Right lobe of liver (tissue), 6 donors: Measurements from ENCODE around the gene KDM4B. TPM values are rescaled to one million over a fixed set of nuclear protein-coding genes. Genes with fewer than 3 reads are reported as not detected.

Experiments used
- ATAC-seq, 4 donors: fragments of 200-7000 bp; cut with Tn5 transposase; one replicate each; pipeline ENCODE4 v1.9.1; 2020; ENCODE audit warnings: mild to moderate bottlenecking in 4 of 4, moderate library complexity in 4 of 4
- DNase-seq, 3 donors: peaks; one replicate each; pipeline ENCODE4 v3.0.0-alpha.2; 2020
- H3K27ac ChIP-seq, 3 donors: fragments of 200-600 bp; one replicate each; pipeline ENCODE4 v1.8.0; 2022
- H3K27me3 ChIP-seq, 2 donors: fragments of 200-600 bp; one replicate each; pipeline ENCODE4 v1.8.0; 2022
- H3K36me3 ChIP-seq, 4 donors: fragments of 200-600 bp; sonication (generic) in 1 of 4; one replicate each; pipeline versions ENCODE4 v1.5.1 to v1.8.0; 2017 to 2022; ENCODE audit warnings: control low read depth in 1 of 4
- H3K4me1 ChIP-seq, 4 donors: fragments of 200-600 bp; sonication (generic) in 1 of 4; one replicate each; pipeline versions ENCODE4 v1.5.1 to v1.8.0; 2017 to 2022; ENCODE audit warnings: control low read depth in 1 of 4
- H3K4me3 ChIP-seq, 3 donors: fragments of 200-600 bp; one replicate each; pipeline ENCODE4 v1.8.0; 2022
- H3K9me3 ChIP-seq, 4 donors: fragments of 200-600 bp; sonication (generic) in 1 of 4; one replicate each; pipeline versions ENCODE4 v1.5.1 to v1.8.0; 2017 to 2022; ENCODE audit warnings: control low read depth in 1 of 4
- CTCF ChIP-seq, 4 donors: fragments of 200-600 bp in 3 of 4; fragments of 450-650 bp in 1 of 4; IDR thresholded peaks; one replicate each; pipeline versions ENCODE4 v1.5.1 to v1.8.0; 2016 to 2022; ENCODE audit warnings: antibody characterized with exemption in 4 of 4, mild to moderate bottlenecking in 2 of 4
- POLR2A ChIP-seq: fragments of 450-650 bp; IDR thresholded peaks from one replicate; pipeline ENCODE4 v1.6.1; 2017; ENCODE audit warnings: antibody characterized with exemption, mild to moderate bottlenecking
- WGBS: methylation state at CpG from one replicate; pipeline ENCODE4 v1.1.6; 2018; ENCODE audit warnings: low coverage, low lambda C conversion rate; ENCODE audit not compliant: insufficient coverage; ENCODE audit errors: missing lambda C conversion rate; 5-methylcytosine and 5-hydroxymethylcytosine counted together
- intact Hi-C, 2 donors: fragments of 100-400 bp; cut with DNase I; formaldehyde crosslinking; loops; one replicate each; pipeline versions ENCODE4 v1.11.2 to v1.14.1; 2022
- total RNA-seq, 6 experiments: library from RNA; depleted of rRNA in 2 of 6; stranded (reverse); fragments of >200 nt in 2 of 6; fragmentation: NEBNext Ultra II Directional in 3 of 6; extraction: Animal tissue kit (Norgen Biotek cat#: 25700) in 3 of 6; gene quantifications; one replicate each; pipeline versions ENCODE4 v1.1.0 to v1.2.4, GENCODE V29; 2016 to 2023
- donor health status: DM: no; HTN: yes; CAD: no.
- donor health status: DM: no; HTN: no; CAD: no.
- donor health status: DM: no; HTN: no; CAD: no.
- donor health status: DM: no; HTN: yes; CAD: no.
- donor health status: DM: no; HTN: yes; CAD: no.

Gene KDM4B
- total RNA-seq, 6 experiments from 2014 or later = 14.2 to 36.9 (median 29.1) TPM

GRCh38 chr19:5108866-5109265 is 140.0 kb downstream of the KDM4B start:
- intact Hi-C loops = no loop called here
- Histone ChIP-seq H3K9me3 (no peaks in the 10 kb centered on the region), H3K4me1 (peaks cover 0 to 19% (median 4%) of the 10 kb centered on the region in 4 donors), H3K27ac (no peak overlapping the region), H3K4me3 (no peak overlapping the region), H3K36me3 (peaks cover 0 to 12% (median 0%) of the 10 kb centered on the region in 4 donors), H3K27me3 (no peaks in the 10 kb centered on the region)
- no peak for TF ChIP-seq CTCF (IDR thresholded peaks at IDR 0.05)
- ATAC-seq = no peak
- DNase-seq = no peak
- WGBS = 92% methylated on average over 7 of the region's 13 CpGs

GRCh38 chr19:5109560-5109959 is 140.6 kb downstream of the KDM4B start:
- Histone ChIP-seq H3K4me3 (no peak overlapping the region), H3K4me1 (peaks cover 0 to 19% (median 3%) of the 10 kb centered on the region in 4 donors), H3K27me3 (no peaks in the 10 kb centered on the region), H3K36me3 (peaks cover 0 to 15% (median 0%) of the 10 kb centered on the region in 4 donors), H3K9me3 (no peaks in the 10 kb centered on the region), H3K27ac (no peak overlapping the region)
- no peak for DNase-seq
- 92% methylated on average over 7 of the region's 17 CpGs for WGBS
- no peak for ATAC-seq
- intact Hi-C loops = no loop called here
- TF ChIP-seq CTCF (IDR thresholded peaks at IDR 0.05) (no peak), POLR2A (no peak)

GRCh38 chr19:5110546-5110945 is 141.6 kb downstream of the KDM4B start:
- Histone ChIP-seq H3K27me3 (no peaks in the 10 kb centered on the region), H3K27ac (no peak overlapping the region), H3K9me3 (no peaks in the 10 kb centered on the region), H3K36me3 (peaks cover 0 to 15% (median 0%) of the 10 kb centered on the region in 4 donors), H3K4me3 (no peak overlapping the region), H3K4me1 (peaks cover 0 to 19% (median 8%) of the 10 kb centered on the region in 4 donors)
- TF ChIP-seq POLR2A (no peak), CTCF (IDR thresholded peaks at IDR 0.05) (no peak)
- DNase-seq (no peak), ATAC-seq (no peak)
- no CpG with 5 or more reads among the region's 27 CpGs for whole genome bisulfite sequencing
- intact Hi-C loops = no loop called here

GRCh38 chr19:5111051-5111450 is 142.1 kb downstream of the KDM4B start:
- WGBS = 95% methylated on average over 8 of the region's 21 CpGs
- Histone ChIP-seq H3K27me3 (no peaks in the 10 kb centered on the region), H3K4me1 (peaks cover 0 to 21% (median 10%) of the 10 kb centered on the region in 4 donors), H3K36me3 (peaks cover 0 to 15% (median 0%) of the 10 kb centered on the region in 4 donors), H3K27ac (no peak overlapping the region), H3K4me3 (no peak overlapping the region), H3K9me3 (no peaks in the 10 kb centered on the region)
- TF ChIP-seq CTCF (IDR thresholded peaks at IDR 0.05) (no peak), POLR2A (no peak)
- intact Hi-C loops = no loop called here
- ATAC-seq = no peak
- no peak for DNase-seq

GRCh38 chr19:5112175-5112574 is 143.3 kb downstream of the KDM4B start:
- H3K36me3 ChIP-seq = peaks cover 0 to 15% (median 0%) of the 10 kb centered on the region in 4 donors
- H3K27me3 ChIP-seq = no peaks in the 10 kb centered on the region
- H3K4me1 ChIP-seq = peaks cover 0 to 21% (median 10%) of the 10 kb centered on the region in 4 donors
- DNase-seq (no peak), ATAC-seq (no peak)
- intact Hi-C loops = no loop called here
- no peak for TF ChIP-seq POLR2A
- TF ChIP-seq CTCF (IDR thresholded peaks at IDR 0.05) = no peak
- WGBS = 29% methylated on average over 1 of the region's 6 CpGs
- no peak overlapping the region for H3K4me3 ChIP-seq
- no peaks in the 10 kb centered on the region for H3K9me3 ChIP-seq
- no peak overlapping the region for H3K27ac ChIP-seq
